IPS-NIHi11 (cell line): ENCODE data around the gene NFE2L2.
A peak's percentile ranks its signal among the peaks of the same experiment; 100 is the strongest.
"Not testable (repeated sequence)": the region's sequence is repeated elsewhere in the genome, so short reads cannot be mapped to it uniquely, and the experiment has no call there.

Experiments used
- DNase-seq: peaks from one replicate; pipeline ENCODE4 v3.0.0; 2012; ENCODE audit warnings: mixed read lengths, low spot score

NFE2L2 gene

GRCh38 chr2:177281400-177282180, 17.1 kb upstream of the NFE2L2 start:
- DNase-seq = no peak

- DNase-seq = no peak
These were observed 15.3 kb upstream of the NFE2L2 start for GRCh38 chr2:177279847-177280246.

- DNase-seq = no peak
These were observed 11.2 kb upstream of the NFE2L2 start for GRCh38 chr2:177275743-177276055.

GRCh38 chr2:177275040-177275742, 10.7 kb upstream of the NFE2L2 start:
- DNase-seq = no peak

- DNase-seq = no peak
These were observed 8.9 kb upstream of the NFE2L2 start for GRCh38 chr2:177273408-177273807.

- no peak for DNase-seq
These were observed 8.2 kb upstream of the NFE2L2 start for GRCh38 chr2:177272765-177273164.

- no peak for DNase-seq
These were observed 7.6 kb upstream of the NFE2L2 start for GRCh38 chr2:177271981-177272666.

- no peak for DNase-seq
These were observed 6.0 kb upstream of the NFE2L2 start for GRCh38 chr2:177270531-177270930.

- no peak for DNase-seq
These were observed 4.4 kb upstream of the NFE2L2 start for GRCh38 chr2:177268901-177269300.

GRCh38 chr2:177268187-177268871, 3.8 kb upstream of the NFE2L2 start:
- no peak for DNase-seq

- not testable (repeated sequence) for DNase-seq
These were observed 2.4 kb upstream of the NFE2L2 start for GRCh38 chr2:177266955-177267354.

GRCh38 chr2:177265824-177266817, 1.6 kb upstream of the NFE2L2 start:
- DNase-seq = no peak

GRCh38 chr2:177264209-177264692, 276 bp downstream of the NFE2L2 start:
- no peak for DNase-seq

GRCh38 chr2:177263451-177264208, 897 bp downstream of the NFE2L2 start:
- peak; percentile 84 for DNase-seq

GRCh38 chr2:177262958-177263450, 1.5 kb downstream of the NFE2L2 start:
- DNase-seq = no peak

- DNase-seq = no peak
These were observed 2.4 kb downstream of the NFE2L2 start for GRCh38 chr2:177262092-177262491.

- no peak for DNase-seq
These were observed 3.1 kb downstream of the NFE2L2 start for GRCh38 chr2:177261116-177262060.

- no peak for DNase-seq
These were observed 4.1 kb downstream of the NFE2L2 start for GRCh38 chr2:177260379-177260778.

- DNase-seq = no peak
These were observed 6.5 kb downstream of the NFE2L2 start for GRCh38 chr2:177258059-177258458.
